Smooth muscle cell (in vitro differentiated cells): ENCODE measurements around the gene SLX4IP. TPM values are rescaled to one million over a fixed set of nuclear protein-coding genes. Genes with fewer than 3 reads are reported as not detected.
A peak's percentile ranks its signal among the peaks of the same experiment; 100 is the strongest.

Source experiments
- DNase-seq: peaks from one replicate; lab custom pipeline; 2025; ENCODE audit not compliant: unreplicated experiment; lab: John Stamatoyannopoulos, UW
- H2AFZ ChIP-seq: fragments of 200-600 bp; sonication (generic); 2 replicates; pipeline ENCODE4 v1.6.0; 2016; ENCODE audit warnings: antibody characterized with exemption, low read depth, mild to moderate bottlenecking
- H3F3A ChIP-seq: fragments of 200-600 bp; sonication (generic); 2 replicates; pipeline ENCODE4 v1.6.0; 2017; ENCODE audit warnings: antibody characterized with exemption, low read depth
- H3K27ac ChIP-seq: fragments of 200-600 bp; sonication (generic); 2 replicates; pipeline ENCODE4 v1.5.1; 2016; ENCODE audit warnings: low read depth, mild to moderate bottlenecking
- H3K27me3 ChIP-seq: fragments of 200-600 bp; sonication (generic); 2 replicates; pipeline ENCODE4 v1.6.1; 2016; ENCODE audit warnings: low read depth, mild to moderate bottlenecking
- H3K36me3 ChIP-seq: fragments of 200-600 bp; sonication (generic); 2 replicates; pipeline ENCODE4 v1.5.1; 2016; ENCODE audit warnings: low read depth
- H3K4me1 ChIP-seq: fragments of 200-600 bp; sonication (generic); 2 replicates; pipeline ENCODE4 v1.5.1; 2016; ENCODE audit warnings: low read depth
- H3K4me2 ChIP-seq: fragments of 200-600 bp; sonication (generic); 2 replicates; pipeline ENCODE4 v1.6.0; 2016; ENCODE audit warnings: mild to moderate bottlenecking
- H3K4me3 ChIP-seq: fragments of 200-600 bp; sonication (generic); 2 replicates; pipeline ENCODE4 v1.5.1; 2016; ENCODE audit warnings: mild to moderate bottlenecking
- H3K79me2 ChIP-seq: fragments of 200-600 bp; sonication (generic); 2 replicates; pipeline ENCODE4 v1.6.0; 2016; ENCODE audit warnings: low read depth, mild to moderate bottlenecking
- H3K9ac ChIP-seq: fragments of 200-600 bp; sonication (generic); 2 replicates; pipeline ENCODE4 v1.6.0; 2016; ENCODE audit warnings: low read depth
- H3K9me3 ChIP-seq: fragments of 200-600 bp; sonication (generic); replicated peaks from 2 replicates; pipeline ENCODE4 v1.5.1; 2016; ENCODE audit warnings: low read depth
- H4K20me1 ChIP-seq: fragments of 200-600 bp; sonication (generic); 2 replicates; pipeline ENCODE4 v1.6.0; 2016; ENCODE audit warnings: low read depth
- CTCF ChIP-seq: fragments of 200-600 bp; sonication (generic); IDR thresholded peaks from 2 replicates; pipeline ENCODE4 v1.5.1; 2017; ENCODE audit warnings: borderline replicate concordance, mild to moderate bottlenecking, antibody characterized with exemption; ENCODE audit not compliant: insufficient read depth, poor library complexity, severe bottlenecking
- WGBS: methylation state at CpG from one replicate; pipeline ENCODE4 v1.1.7; 2016; ENCODE audit warnings: low lambda C conversion rate; 5-methylcytosine and 5-hydroxymethylcytosine counted together
- polyA plus RNA-seq: library from polyadenylated mRNA; unstranded; fragments of >200 nt; fragmentation: Nextera tagmentation; extraction: Ambion mirVana; gene quantifications from 2 replicates; pipeline ENCODE4 v1.2.1, GENCODE V29; 2016
- total RNA-seq: library from RNA; depleted of rRNA; stranded (reverse); fragments of >200 nt; gene quantifications from 2 replicates; pipeline ENCODE4 v1.2.3, GENCODE V29; 2014

Gene SLX4IP
- total and polyA plus RNA-seq, 2 experiments from 2014 or later = 1.2 to 6.2 TPM

DNA sequence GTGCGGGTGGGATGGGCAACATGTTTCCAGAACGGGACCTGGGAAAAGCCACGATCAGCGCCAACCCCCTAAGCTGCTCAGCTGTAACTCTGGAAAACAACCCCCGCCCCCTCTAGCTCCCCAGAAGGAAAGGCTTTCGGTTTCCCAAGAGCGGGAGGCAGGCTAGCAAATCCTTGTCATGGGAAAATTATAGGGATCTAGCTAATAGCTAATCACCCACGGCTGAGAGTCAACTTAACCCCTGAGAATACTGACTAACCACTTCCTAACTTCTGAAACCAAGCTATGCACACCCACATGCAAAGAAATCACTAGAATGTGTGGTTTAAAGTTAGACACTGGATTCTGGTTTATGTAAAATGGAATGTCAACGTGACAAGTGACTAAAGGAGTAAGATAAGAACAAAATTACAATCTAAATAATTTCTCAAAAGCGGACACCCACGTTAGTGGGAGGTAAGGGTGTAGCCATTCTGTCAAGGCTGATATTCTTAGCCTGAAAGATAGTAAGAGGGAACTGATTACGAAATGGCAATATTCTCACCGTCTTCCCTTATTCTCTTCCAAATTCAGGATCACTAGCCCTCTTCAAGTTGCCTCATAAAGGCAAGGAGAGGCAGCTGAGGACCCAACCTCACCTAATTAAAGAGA is 218.6 kb downstream of the SLX4IP start:
- Histone ChIP-seq H3K9ac (peak overlapping the region; percentile 58), H3K4me1 (peaks cover 91% of the 10 kb centered on the region), H3K4me3 (peak overlapping the region; percentile 20), H3K9me3 (no peaks in the 10 kb centered on the region), H2AFZ (no peak overlapping the region), H3K27me3 (no peaks in the 10 kb centered on the region), H3K4me2 (peak overlapping the region; percentile 83), H3K27ac (peak overlapping the region; percentile 94), H4K20me1 (peaks cover 39% of the 10 kb centered on the region), H3F3A (peaks cover 44% of the 10 kb centered on the region), H3K36me3 (no peaks in the 10 kb centered on the region), H3K79me2 (peaks cover 17% of the 10 kb centered on the region)
- TF ChIP-seq CTCF = no peak
- WGBS = 7% methylated on average over 13 of the region's 13 CpGs
- DNase-seq = no peak

GRCh38 chr20:10654250-10654610 is 219.1 kb downstream of the SLX4IP start:
- peaks cover 44% of the 10 kb centered on the region for H4K20me1 ChIP-seq
- H3K9me3 ChIP-seq = no peaks in the 10 kb centered on the region
- no peaks in the 10 kb centered on the region for H3K36me3 ChIP-seq
- no peaks in the 10 kb centered on the region for H3K27me3 ChIP-seq
- H3K79me2 ChIP-seq = peaks cover 22% of the 10 kb centered on the region
- DNase-seq = no peak
- peak overlapping the region; percentile 83 for H3K4me2 ChIP-seq
- H3K4me1 ChIP-seq = peaks cover 86% of the 10 kb centered on the region
- no peak for TF ChIP-seq CTCF
- H3F3A ChIP-seq = peaks cover 42% of the 10 kb centered on the region
- H3K9ac ChIP-seq = no peak overlapping the region
- peak overlapping the region; percentile 94 for H3K27ac ChIP-seq
- H3K4me3 ChIP-seq = no peak overlapping the region
- no peak overlapping the region for H2AFZ ChIP-seq

DNA sequence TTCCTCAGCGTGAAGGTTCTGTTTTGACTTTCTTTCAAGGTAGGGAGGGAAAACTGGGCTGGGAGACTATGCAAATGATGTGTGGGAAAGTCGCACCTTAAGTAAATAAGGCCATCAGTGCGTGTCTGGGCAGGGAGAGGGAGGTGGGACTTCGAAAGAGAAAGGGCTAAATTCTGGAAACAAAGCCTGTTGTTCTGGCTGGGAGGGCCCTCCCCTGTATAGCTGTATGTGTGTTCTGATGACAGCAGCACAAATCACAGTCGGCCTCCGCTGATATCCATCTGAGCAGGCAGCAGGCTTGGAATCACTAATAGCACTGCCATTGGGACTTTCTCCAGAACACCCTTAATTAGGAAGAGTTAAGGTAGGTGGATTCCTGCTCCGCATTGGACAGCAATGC is 219.5 kb downstream of the SLX4IP start:
- peak overlapping the region; percentile 83 for H3K4me2 ChIP-seq
- no peak for TF ChIP-seq CTCF
- no peaks in the 10 kb centered on the region for H3K27me3 ChIP-seq
- H3K36me3 ChIP-seq = no peaks in the 10 kb centered on the region
- H3F3A ChIP-seq = peaks cover 38% of the 10 kb centered on the region
- no peaks in the 10 kb centered on the region for H3K9me3 ChIP-seq
- peaks cover 25% of the 10 kb centered on the region for H3K79me2 ChIP-seq
- H3K4me1 ChIP-seq = peaks cover 83% of the 10 kb centered on the region
- H3K4me3 ChIP-seq = no peak overlapping the region
- DNase-seq = no peak
- peak overlapping the region; percentile 94 for H3K27ac ChIP-seq
- no peak overlapping the region for H2AFZ ChIP-seq
- 27% methylated on average over 7 of the region's 7 CpGs for WGBS
- no peak overlapping the region for H3K9ac ChIP-seq
- peaks cover 46% of the 10 kb centered on the region for H4K20me1 ChIP-seq
